PC-3 (cell line): ENCODE measurements around the gene EEF1B2. TPM values are rescaled to one million over a fixed set of nuclear protein-coding genes. Genes with fewer than 3 reads are reported as not detected.
"Not testable (repeated sequence)": the region's sequence is repeated elsewhere in the genome, so short reads cannot be mapped to it uniquely, and the experiment has no call there.

ENCODE experiments used
- ATAC-seq: fragments of 200-7000 bp; cut with Tn5 transposase; 2 replicates; pipeline ENCODE4 v1.9.1; 2020; ENCODE audit warnings: mild to moderate bottlenecking, moderate library complexity
- BruUV-seq: library from RNA; stranded (reverse); fragments of 400-500 nt; replicated peaks from 2 replicates; lab custom pipeline; 2021; lab: Mats Ljungman, UMichigan
- CTCF ChIA-PET: fragments of 300-600 bp; sonication (Branson Sonifier 250); formaldehyde crosslinking; loops from one replicate; lab custom pipeline; 2022; ENCODE audit warnings: antibody characterized with exemption; lab: Charles Lee
- POLR2A ChIA-PET: fragments of 300-600 bp; sonication (Branson Sonifier 250); formaldehyde crosslinking; loops from one replicate; lab custom pipeline; 2022; ENCODE audit warnings: antibody characterized with exemption; ENCODE audit not compliant: unreplicated experiment; lab: Charles Lee
- DNase-seq: peaks from one replicate; pipeline ENCODE4 v3.0.0-alpha.2; 2015
- H2AFZ ChIP-seq: fragments of 300-600 bp; sonication (generic); 2 replicates; pipeline ENCODE4 v1.6.0; 2016; ENCODE audit warnings: antibody characterized with exemption, low read length
- H3F3A ChIP-seq: fragments of 300-600 bp; sonication (generic); one replicate; pipeline ENCODE4 v1.6.0; 2017; ENCODE audit warnings: antibody characterized with exemption, low read length, control low read depth, mild to moderate bottlenecking; ENCODE audit not compliant: unreplicated experiment
- H3K27ac ChIP-seq: fragments of 300-600 bp; sonication (generic); 2 replicates; pipeline ENCODE4 v1.5.1; 2016; ENCODE audit warnings: mild to moderate bottlenecking, low read length
- H3K27me3 ChIP-seq: fragments of 300-600 bp; sonication (generic); 2 replicates; pipeline ENCODE4 v1.6.1; 2016; ENCODE audit warnings: low read length, mixed read lengths
- H3K36me3 ChIP-seq: fragments of 300-600 bp; sonication (generic); 2 replicates; pipeline ENCODE4 v1.6.1; 2016; ENCODE audit warnings: low read depth, mixed run types, low read length, mixed read lengths
- H3K4me1 ChIP-seq: fragments of 300-600 bp; sonication (generic); 2 replicates; pipeline ENCODE4 v1.5.1; 2016; ENCODE audit warnings: low read length; ENCODE audit not compliant: insufficient read depth
- H3K4me2 ChIP-seq: fragments of 300-600 bp; sonication (generic); 2 replicates; pipeline ENCODE4 v1.6.0; 2016; ENCODE audit warnings: low read length
- H3K4me3 ChIP-seq: fragments of 300-600 bp; sonication (generic); 2 replicates; pipeline ENCODE4 v1.5.1; 2016; ENCODE audit warnings: mild to moderate bottlenecking, low read length, mixed read lengths
- H3K79me2 ChIP-seq: fragments of 300-600 bp; sonication (generic); 2 replicates; pipeline ENCODE4 v1.6.1; 2017; ENCODE audit warnings: low read length, mixed read lengths
- H3K9ac ChIP-seq: fragments of 300-600 bp; sonication (generic); 2 replicates; pipeline ENCODE4 v1.6.0; 2016; ENCODE audit warnings: mild to moderate bottlenecking, low read length
- H3K9me2 ChIP-seq: fragments of 300-600 bp; sonication (generic); replicated peaks from 2 replicates; pipeline ENCODE4 v1.6.1; 2016; ENCODE audit warnings: mixed run types, low read length, mixed read lengths
- H3K9me3 ChIP-seq: fragments of 300-600 bp; sonication (generic); 2 replicates; pipeline ENCODE4 v1.6.1; 2016; ENCODE audit warnings: low read length, mixed read lengths
- H4K20me1 ChIP-seq: fragments of 300-600 bp; sonication (generic); 2 replicates; pipeline ENCODE4 v1.6.1; 2016; ENCODE audit warnings: low read length, mixed read lengths
- EZH2 ChIP-seq: fragments of 300-600 bp; sonication (generic); IDR thresholded peaks from one replicate; pipeline ENCODE4 v1.6.1; 2017; ENCODE audit warnings: antibody characterized with exemption, mild to moderate bottlenecking, low read length; ENCODE audit not compliant: unreplicated experiment
- EZH2phosphoT487 ChIP-seq: fragments of 300-600 bp; sonication (generic); IDR thresholded peaks from 2 replicates; pipeline ENCODE4 v1.6.1; 2018; ENCODE audit warnings: mild to moderate bottlenecking, antibody characterized with exemption, low read length, borderline replicate concordance
- intact Hi-C: fragments of 100-400 bp; cut with micrococcal nuclease; formaldehyde crosslinking; loops from 2 replicates; pipeline ENCODE4 v1.9.0; 2023
- total RNA-seq: library from RNA; depleted of rRNA; stranded (reverse); fragments of >200 nt; gene quantifications from 2 replicates; pipeline ENCODE4 v1.2.3, GENCODE V29; 2014
- TF ChIP-seq, protein P1 (sequence below): fragments of 300-600 bp; sonication (generic); conservative IDR thresholded peaks from 2 replicates; pipeline ENCODE4 v1.5.1; 2017; ENCODE audit warnings: antibody characterized with exemption, low read depth, mild to moderate bottlenecking, low read length

Gene EEF1B2
- total RNA-seq, 1 experiment from 2014 or later = 616 TPM

DNA sequence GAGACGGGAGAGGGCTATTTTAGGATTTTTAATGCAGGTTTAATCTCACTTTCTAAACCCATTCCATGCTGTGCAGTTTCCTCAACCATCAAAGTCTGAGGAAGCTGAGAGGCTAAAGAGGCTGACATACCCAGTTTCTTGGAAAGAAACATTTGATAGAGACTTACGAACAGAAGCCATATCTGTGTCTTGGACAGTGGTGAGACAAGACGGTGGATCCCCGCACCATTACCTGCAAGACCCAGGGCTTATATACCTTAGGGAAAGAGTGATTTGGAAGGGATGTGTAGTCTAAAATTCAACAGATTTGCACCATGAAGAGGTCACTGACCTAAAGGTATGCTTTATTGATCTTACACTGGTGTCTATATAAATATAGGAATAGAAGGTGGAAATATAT is 13.5 kb downstream of the EEF1B2 start:
- no peaks in the 10 kb centered on the region for H3K4me1 ChIP-seq
- ChIA-PET CTCF (no interaction called here), POLR2A (no interaction called here)
- no peaks in the 10 kb centered on the region for H3F3A ChIP-seq
- ATAC-seq (no peak), DNase-seq (no peak)
- H3K36me3 ChIP-seq = no peaks in the 10 kb centered on the region
- no peak overlapping the region for H2AFZ ChIP-seq
- H3K27ac ChIP-seq = no peak overlapping the region
- H4K20me1 ChIP-seq = no peaks in the 10 kb centered on the region
- BruUV-seq = no TSS peak
- H3K27me3 ChIP-seq = no peaks in the 10 kb centered on the region
- intact Hi-C loops = no loop called here
- TF ChIP-seq EZH2 (no peak), EZH2phosphoT487 (no peak)
- TF ChIP-seq, protein P1, sequence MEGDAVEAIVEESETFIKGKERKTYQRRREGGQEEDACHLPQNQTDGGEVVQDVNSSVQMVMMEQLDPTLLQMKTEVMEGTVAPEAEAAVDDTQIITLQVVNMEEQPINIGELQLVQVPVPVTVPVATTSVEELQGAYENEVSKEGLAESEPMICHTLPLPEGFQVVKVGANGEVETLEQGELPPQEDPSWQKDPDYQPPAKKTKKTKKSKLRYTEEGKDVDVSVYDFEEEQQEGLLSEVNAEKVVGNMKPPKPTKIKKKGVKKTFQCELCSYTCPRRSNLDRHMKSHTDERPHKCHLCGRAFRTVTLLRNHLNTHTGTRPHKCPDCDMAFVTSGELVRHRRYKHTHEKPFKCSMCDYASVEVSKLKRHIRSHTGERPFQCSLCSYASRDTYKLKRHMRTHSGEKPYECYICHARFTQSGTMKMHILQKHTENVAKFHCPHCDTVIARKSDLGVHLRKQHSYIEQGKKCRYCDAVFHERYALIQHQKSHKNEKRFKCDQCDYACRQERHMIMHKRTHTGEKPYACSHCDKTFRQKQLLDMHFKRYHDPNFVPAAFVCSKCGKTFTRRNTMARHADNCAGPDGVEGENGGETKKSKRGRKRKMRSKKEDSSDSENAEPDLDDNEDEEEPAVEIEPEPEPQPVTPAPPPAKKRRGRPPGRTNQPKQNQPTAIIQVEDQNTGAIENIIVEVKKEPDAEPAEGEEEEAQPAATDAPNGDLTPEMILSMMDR = no peak
- H3K4me2 ChIP-seq = no peak overlapping the region
- no peaks in the 10 kb centered on the region for H3K9me3 ChIP-seq
- no peaks in the 10 kb centered on the region for H3K9me2 ChIP-seq
- no peak overlapping the region for H3K4me3 ChIP-seq
- H3K9ac ChIP-seq = no peak overlapping the region
- no peaks in the 10 kb centered on the region for H3K79me2 ChIP-seq

DNA sequence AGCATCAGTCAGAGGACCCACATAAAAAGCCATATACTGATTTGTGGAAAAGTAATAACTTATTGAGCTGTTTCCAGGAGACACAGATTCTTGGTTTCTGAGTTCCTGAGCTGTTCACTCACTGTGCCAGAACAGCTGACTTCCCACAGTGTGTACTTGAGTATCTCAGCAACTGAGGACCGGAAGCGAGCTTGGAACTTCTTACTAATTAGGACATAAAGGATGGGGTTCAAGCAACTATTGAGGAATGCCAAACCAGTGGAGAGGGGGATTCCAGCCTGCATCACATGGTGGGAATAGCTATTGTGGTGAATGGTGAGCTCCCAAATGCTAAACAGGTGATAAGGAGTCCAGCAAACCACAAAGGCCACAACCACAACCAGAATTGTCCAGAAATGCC is 16.4 kb downstream of the EEF1B2 start:
- no peak overlapping the region for H3K9ac ChIP-seq
- no peak overlapping the region for H3K4me2 ChIP-seq
- H3K4me1 ChIP-seq = no peaks in the 10 kb centered on the region
- ChIA-PET CTCF (no interaction called here), POLR2A (no interaction called here)
- H4K20me1 ChIP-seq = no peaks in the 10 kb centered on the region
- DNase-seq (no peak), ATAC-seq (no peak)
- no TSS peak for BruUV-seq
- no peaks in the 10 kb centered on the region for H3F3A ChIP-seq
- no peak overlapping the region for H2AFZ ChIP-seq
- TF ChIP-seq EZH2 (no peak), EZH2phosphoT487 (no peak)
- TF ChIP-seq, protein P1 = no peak
- H3K4me3 ChIP-seq = no peak overlapping the region
- no peak overlapping the region for H3K27ac ChIP-seq
- no peaks in the 10 kb centered on the region for H3K9me2 ChIP-seq
- H3K27me3 ChIP-seq = no peaks in the 10 kb centered on the region
- intact Hi-C loops = no loop called here
- no peaks in the 10 kb centered on the region for H3K36me3 ChIP-seq
- no peaks in the 10 kb centered on the region for H3K79me2 ChIP-seq
- no peaks in the 10 kb centered on the region for H3K9me3 ChIP-seq

DNA sequence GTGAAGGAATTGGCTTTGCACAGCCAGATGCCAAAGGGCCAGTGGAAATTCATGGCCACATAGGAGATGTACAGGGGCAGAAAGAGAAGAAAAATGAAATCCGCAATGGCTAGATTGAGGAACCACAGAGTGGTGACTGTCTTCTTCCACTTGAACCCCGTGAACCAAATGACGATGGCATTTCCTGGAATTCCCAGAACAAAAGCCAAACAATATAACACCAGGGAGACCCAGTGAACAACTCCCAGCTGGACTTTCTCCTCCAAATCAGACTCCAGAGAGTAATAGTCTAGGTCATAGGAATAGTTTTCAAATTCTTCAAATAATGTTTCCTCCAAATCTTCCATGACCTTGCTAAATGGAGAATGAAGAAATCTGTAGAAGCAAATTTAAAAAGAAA is 17.2 kb downstream of the EEF1B2 start:
- TF ChIP-seq EZH2 = no peak
- no peak for TF ChIP-seq EZH2phosphoT487
- TF ChIP-seq, protein P1 = no peak
- H3K9me3 ChIP-seq = no peaks in the 10 kb centered on the region
- no peak overlapping the region for H3K9ac ChIP-seq
- H3K27me3 ChIP-seq = no peaks in the 10 kb centered on the region
- no peaks in the 10 kb centered on the region for H3K4me1 ChIP-seq
- no peaks in the 10 kb centered on the region for H3K79me2 ChIP-seq
- no peak for ATAC-seq
- DNase-seq = no peak
- intact Hi-C loops = no loop called here
- no peaks in the 10 kb centered on the region for H3K36me3 ChIP-seq
- BruUV-seq = no TSS peak
- no peaks in the 10 kb centered on the region for H3K9me2 ChIP-seq
- no peaks in the 10 kb centered on the region for H3F3A ChIP-seq
- CTCF ChIA-PET = no interaction called here
- H2AFZ ChIP-seq = no peak overlapping the region
- no peak overlapping the region for H3K27ac ChIP-seq
- H3K4me3 ChIP-seq = no peak overlapping the region
- no peak overlapping the region for H3K4me2 ChIP-seq
- POLR2A ChIA-PET = no interaction called here
- no peaks in the 10 kb centered on the region for H4K20me1 ChIP-seq

DNA sequence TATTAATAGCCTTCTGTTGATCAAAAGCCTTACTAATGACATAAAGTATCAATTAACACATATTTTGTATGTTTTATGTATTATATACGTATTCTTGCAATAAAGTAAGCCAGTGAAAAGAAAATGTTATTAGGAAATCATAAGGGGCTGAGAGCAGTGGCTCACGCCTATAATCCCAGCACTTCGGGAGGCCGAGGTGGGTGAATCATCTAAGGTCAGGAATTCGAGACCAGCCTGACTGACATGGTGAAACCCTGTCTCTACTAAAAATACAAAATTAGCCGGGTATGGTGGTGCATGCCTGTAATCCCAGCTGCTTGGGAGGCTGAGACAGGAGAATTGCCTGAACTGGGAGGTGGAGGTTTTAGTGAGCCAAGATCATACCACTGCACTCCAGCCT is 21.8 kb downstream of the EEF1B2 start:
- H3K79me2 ChIP-seq, H3K9me2 ChIP-seq, H3K27ac ChIP-seq, H3K4me3 ChIP-seq, H3K9me3 ChIP-seq, H3K36me3 ChIP-seq, intact Hi-C loops, DNase-seq, BruUV-seq, H3K4me2 ChIP-seq, H3K9ac ChIP-seq, H4K20me1 ChIP-seq, H3K4me1 ChIP-seq, H3F3A ChIP-seq, ATAC-seq, CTCF ChIA-PET, POLR2A ChIA-PET, H2AFZ ChIP-seq, H3K27me3 ChIP-seq: not testable (repeated sequence)
